HG02884 (cell line): ENCODE data around the gene ZP3.
"Not testable (repeated sequence)": the region's sequence is repeated elsewhere in the genome, so short reads cannot be mapped to it uniquely, and the experiment has no call there.

Source experiments
- ATAC-seq: cut with Tn5 transposase; IDR thresholded peaks from one replicate; pipeline ENCODE4 v1.9.1; 2021; ENCODE audit warnings: mild to moderate bottlenecking, moderate library complexity; ENCODE audit not compliant: unreplicated experiment

Gene ZP3

DNA sequence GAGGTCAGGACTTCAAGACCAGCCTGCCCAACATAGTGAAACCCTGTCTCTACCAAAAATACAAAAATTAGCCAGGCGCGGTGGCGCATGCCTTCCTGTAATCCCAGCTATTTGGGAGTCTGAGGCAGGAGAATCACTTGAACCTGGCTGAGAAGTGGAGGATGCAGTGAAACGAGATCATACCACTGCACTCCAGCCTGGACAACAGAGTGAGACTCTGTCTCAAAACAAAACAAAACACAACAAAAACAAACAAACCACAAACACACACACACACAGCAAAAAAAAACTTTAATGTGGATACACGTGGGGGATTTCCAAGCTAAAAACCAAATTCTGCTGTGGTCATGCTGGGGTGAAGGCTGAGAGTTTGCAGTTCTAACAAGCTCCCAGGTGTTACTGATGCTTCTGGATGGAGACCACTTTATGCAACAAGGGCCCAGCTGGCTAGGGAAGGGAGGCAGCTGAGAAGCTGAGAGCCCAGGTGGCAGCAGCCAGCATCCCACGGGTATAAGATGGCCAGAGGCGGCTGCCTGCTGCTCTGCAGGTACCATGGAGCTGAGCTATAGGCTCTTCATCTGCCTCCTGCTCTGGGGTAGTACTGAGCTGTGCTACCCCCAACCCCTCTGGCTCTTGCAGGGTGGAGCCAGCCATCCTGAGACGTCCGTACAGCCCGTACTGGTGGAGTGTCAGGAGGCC lies at the start of gene ZP3:
Gene ZP3 (plus strand): TSS at position 538 of the 699 bp plus-strand sequence. CDS start 15 bp downstream, at position 553.
- ATAC-seq: peak; percentile 74

DNA sequence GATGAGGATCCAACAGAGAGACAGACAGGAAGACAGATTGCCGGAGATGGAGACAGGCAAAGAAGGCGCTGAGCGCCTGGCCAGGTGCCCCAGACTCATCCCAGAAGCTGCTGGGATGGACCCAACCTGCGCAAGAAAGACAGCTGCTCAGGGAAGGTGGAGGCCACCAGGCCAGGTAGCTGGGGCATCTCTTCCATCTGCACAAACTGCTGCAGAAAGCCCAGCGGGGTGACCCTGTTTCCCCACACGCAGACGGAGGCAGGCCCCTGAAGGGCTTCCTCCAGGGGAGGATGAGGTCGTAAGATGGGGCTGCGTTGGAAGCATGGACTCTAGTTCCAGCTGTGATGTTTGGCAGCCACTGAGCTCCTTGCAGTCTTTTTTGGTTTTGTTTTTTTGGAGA lies 49.5 kb upstream of the ZP3 start:
- ATAC-seq: no peak

DNA sequence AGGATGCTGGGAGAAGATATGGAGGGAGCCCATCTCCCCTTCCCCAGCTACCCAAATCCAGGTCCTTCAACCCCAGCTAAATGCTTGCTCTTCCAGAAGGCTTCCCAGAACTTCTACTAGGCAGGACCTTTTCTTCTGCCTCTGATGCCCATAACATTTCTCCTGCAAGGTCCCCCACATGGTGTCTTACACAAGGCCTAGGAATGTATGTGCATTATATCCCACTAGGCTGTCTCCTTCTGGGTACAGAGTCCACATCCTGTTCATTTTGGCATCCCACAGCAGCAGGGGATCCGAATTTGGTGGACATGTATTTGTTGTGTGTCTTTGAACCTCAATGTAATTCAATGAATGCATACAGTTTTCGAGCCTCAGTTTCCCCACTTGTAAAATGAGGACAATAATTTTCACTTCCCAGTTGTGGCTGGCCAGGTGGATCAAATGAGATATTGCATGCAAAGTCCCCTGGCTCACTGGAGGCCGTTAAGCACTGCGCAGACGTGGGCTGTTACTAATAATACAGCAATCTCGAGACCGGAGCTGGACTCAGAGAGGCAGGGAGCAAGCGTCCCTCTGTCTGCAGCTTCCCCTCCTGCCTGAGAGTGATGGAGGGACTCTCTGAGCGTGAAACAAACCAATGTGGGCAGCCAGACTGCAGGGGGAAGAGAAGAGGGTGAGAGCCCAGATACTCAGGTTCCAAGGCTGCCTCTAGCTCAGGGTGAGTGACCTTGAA lies 47.4 kb upstream of the ZP3 start:
- no peak for ATAC-seq

DNA sequence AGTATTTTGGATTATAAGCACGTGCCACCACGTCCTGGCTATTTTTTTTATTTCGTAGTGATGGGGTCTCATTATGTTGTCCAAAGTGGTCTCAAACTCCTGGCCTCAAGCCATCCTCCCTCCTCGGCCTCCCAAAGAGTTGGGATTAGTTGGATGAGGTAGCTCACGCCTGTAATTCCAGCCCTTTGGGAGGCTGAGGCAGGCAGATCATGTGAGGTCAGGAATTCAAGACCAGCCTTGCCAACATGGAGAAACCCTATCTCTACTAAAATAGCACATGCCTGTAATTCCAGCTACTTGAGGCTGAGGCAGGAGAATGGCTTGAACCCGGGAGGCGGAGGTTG lies 44.2 kb upstream of the ZP3 start:
- ATAC-seq: no peak

DNA sequence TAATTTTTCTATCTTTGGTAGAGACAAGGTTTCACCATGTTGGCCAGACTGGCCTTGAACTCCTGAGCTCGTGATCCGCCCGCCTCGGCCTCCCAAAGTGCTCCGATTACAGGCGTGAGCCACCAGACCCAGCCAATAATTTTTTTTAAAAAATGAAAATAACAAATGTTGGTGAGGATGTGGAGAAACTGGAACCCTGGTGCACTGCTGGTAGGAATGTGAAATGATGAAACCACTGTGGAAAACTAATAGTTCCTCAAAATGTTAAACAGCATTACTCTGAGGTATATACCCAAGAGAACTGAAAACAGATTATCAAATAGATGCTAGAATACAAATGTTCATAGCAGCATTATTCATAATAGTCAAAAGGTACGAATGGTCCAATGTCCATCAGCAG lies 42.9 kb upstream of the ZP3 start:
- ATAC-seq: no peak

DNA sequence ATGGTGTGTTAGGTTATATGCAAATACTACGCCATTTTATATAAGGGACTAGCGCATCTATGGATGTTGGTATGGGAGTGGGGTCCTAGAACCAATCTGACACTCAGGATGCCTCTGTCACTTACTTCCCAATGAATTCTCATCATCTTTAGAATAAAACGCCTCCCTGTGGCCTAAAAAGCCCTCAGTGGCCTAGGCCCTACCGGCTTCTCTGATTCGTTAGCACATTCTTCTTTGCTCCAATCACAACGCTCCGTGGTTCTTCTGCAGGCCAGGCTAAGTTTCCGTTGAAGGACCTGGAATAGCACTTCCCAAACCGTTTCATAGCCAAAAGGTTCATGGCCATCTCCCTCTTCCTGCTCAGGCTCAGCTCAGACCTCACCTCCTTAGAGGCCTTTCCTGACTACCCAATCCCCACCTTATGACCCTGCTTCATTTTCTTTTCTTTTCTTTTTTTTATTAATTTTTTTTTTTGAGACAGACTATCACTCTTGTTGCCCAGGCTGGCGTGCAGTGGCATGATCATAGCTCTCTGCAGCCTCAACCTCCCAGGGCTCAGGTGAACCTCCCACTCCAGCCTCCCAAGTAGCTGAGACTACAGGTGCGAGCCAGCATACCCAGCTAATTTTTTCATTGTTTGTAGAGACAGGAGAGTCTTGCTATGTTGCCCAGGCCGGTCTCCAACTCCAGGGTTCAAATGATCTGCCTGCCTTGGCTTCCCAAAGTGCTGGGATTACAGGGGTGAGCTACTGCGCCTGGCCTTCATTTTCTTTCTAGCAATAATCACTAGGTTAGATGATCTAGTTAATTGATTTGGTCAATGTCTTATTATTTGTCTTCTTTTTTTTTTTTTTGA lies 41.4 kb upstream of the ZP3 start:
- no peak for ATAC-seq

DNA sequence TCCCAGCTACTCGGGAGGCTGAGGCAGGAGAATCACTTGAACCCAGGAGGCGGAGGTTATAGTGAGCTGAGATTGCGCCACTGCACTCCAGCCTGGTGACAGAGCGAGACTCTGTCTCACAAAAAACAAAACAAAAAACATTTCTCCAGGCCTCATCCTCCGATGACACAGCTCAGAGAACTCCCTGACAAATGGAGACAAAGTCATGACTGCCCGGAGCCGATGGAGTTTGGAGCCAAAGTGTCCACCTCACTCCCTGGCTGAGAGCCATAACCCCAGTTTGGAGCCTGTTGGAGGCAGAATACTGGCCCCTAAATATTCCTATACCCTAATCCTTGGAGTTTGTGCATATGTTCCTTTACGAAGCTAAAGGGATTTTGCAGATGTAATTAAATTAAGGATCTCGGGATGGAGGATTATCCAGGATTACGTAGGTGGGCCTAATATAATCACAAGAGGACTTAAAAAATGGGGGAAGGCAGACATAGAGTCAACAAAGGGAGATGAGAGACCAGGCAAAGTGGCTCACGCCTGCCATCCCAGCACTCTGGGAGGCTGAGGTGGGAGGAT lies 38.0 kb upstream of the ZP3 start:
- no peak for ATAC-seq

DNA sequence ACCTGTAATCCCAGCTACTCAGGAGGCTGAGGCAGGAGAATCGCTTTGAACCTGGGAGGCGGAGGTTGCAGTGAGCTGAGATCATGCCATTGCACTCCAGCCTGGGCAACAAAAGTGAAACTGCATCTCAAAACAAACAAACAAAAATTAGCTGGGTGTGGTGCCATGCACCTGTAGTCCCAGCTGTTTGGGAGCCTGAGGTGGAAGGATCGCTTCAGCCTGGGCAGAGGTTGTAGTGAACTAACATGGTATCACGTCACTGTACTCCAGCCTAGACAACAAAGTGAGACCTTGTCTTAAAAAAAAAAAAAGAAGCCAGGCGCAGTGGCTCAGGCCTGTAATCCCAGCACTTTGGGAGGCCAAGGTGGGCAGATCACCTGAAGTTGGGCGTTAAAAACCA lies 37.0 kb upstream of the ZP3 start:
- not testable (repeated sequence) for ATAC-seq

DNA sequence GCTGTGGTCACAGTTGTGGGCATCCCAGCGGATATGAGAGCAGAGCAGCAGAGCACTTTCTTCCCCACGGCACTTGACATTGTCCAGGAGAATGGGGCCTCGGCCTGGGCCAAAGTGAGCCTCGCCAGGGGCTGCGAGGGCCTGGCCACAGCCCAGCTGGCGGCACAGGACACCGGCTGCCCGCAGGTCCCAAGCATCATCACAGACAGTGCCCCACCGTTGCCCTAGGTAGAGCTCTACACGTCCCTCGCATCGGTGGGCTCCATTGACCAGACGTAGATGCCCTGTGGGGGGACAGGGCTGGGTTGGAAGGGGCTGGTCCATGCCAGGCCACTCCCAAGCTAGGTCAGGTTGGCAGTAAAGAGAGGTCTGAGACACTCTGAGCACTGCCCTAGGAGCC lies 34.7 kb upstream of the ZP3 start:
- no peak for ATAC-seq

DNA sequence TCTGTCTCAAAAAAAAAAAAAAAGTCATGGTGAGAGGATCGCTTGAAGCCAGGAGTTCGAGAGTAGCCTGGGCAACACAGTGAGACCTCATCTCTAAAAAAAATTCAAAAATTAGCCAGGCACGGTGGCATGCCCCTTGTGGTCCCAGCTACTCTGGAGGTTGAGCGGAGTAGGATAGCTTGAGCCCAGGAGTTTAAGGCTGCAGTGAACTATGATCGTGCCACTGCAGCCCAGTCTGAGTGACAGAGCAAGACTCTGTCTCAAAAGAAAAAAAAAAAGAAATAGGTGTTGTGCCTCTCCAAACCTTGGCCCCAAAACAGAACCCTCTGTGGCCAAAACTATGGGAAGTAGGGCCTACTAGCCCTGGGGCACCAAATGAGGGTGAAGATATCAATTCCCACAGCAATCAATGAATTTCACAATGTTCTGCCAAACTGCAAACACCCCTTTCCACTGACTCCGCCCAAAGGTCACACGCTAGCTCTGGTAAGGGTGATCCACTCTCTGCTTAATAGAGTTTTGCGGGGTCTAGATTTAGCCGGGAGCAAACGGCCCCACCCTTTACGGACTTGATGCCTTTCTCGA lies 32.1 kb upstream of the ZP3 start:
- ATAC-seq: no peak

DNA sequence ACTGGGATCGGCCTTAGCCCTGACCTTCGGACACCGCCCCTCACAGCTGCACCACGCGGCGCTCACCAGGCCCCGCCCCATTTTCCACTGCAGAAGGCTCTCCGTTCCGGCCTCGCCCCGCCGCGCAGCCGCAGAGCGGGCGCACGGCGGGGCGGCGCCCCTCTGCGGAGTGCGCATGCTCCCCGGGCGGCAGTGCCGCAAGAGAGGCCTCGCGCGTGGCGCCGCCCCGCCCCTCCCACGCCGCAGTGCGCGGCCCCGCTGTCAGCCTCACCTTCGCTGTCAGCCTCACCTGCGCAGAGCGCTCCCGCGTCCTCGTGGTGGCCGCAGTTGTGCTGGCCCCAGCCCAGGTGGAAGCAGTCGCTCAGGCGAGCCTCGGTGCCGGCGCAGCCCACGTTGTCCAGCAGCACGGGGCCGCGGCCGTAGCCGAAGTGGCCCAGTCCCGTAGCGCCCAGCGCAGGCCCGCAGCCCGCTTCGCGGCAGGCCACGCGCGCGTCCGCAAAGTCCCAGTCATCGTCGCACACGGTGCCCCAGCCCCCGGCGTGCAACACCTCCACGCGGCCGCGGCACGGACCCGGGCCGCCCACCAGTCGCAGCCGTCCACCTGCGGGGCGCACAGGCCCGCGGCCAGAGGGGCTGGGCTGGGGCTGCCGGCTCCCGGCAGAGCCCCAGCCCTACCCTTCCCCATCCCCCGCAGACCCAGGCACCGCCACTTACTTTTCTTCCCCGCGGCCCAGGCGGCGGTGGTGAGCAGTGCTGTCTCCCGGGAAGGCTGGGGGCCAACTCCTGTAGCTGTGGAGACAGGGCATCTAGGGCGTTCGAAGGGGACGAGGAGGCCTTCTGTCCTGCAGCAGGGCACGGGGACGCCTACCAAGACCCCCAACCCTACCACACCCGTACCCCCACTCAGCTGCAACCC lies 31.4 kb upstream of the ZP3 start:
- ATAC-seq: peak; percentile 72

DNA sequence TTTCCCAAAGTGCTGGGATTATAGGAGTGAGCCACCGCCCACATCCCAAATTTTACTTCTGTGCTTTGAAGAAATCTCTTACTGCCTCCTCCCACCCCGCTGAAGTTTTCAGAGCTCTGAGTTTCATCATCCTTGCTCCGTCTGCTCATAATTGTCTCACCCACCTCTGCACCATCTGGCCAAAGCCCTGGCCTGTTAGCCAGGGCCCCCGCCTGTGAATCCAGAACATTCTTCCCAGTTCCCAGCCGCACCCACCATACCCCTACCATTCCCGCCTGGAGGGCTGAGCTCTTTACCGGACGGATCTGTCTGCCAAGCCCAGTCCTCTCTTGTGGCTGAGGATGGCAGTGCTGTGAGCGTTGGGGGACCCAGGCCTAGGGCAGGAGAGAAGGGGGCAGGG lies 29.8 kb upstream of the ZP3 start:
- no peak for ATAC-seq

DNA sequence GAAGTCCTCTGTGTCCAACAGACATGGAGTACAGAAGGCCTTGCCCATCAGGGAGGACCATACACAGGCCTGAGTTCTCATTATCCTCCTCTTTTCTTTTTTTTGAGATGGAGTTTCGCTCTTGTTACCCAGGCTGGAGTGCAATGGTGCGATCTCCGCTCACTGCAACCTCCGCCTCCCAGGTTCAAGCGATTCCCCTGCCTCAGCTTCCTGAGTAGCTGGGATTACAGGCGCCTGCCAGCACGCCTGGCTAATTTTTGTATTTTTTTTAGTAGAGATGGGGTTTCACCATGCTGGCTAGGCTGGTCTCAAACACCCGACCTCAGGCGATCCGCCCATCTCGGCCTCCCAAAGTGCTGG lies 29.2 kb upstream of the ZP3 start:
- ATAC-seq: not testable (repeated sequence)

DNA sequence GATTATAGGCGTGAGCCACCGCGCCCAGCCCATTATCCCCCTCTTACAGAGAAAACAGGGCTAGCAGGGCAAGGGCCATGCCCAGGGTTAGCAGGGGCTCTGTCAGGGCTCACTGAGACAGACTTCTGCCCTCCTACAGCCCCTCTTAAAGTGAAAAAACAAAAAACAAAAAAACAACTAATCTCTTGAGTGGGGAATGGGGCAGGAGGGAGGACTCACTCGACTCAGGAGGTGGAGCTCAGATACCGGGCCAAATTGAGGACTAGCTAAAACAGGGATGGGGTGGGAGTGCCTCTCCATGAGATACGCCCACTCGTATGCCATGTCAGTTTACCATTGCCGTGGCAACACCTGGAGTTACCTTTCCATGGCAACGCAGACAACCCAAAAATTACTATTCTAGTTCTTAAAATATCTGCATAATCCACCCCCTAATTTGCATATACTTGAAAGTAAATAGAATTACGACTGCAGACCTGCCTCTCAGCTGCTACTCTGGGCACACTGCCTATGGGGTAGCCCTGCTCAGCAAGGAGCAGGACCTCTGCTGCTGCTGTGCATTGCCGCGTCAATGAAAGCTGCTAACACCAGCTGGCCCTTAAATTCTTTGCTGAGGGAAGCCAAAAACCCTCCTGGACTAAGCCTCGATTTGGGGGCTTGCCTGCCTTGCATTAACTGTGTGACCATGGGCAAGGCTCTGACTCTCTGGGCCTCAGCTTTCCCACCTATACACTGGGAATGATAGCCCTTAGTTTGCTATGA lies 28.6 kb upstream of the ZP3 start:
- ATAC-seq: no peak

DNA sequence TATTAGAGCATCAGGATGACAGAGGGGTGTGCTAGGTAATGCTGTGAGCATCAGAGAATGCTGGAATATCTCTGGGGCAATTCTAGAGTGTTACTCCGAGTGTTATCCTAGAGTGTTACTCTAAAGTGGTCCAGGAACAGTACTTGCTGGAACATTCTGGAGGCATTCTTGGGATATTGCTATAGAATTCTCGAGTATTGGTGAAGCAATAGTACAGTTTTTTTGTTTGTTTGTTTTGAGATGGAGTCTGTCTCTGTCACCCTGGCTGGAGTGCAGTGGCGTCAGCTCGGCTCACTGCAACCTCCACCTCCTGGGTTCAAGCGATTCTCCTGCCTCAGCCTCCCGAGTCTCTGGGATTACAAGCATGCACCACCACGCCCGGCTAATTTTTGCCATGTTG lies 27.9 kb upstream of the ZP3 start:
- no peak for ATAC-seq

DNA sequence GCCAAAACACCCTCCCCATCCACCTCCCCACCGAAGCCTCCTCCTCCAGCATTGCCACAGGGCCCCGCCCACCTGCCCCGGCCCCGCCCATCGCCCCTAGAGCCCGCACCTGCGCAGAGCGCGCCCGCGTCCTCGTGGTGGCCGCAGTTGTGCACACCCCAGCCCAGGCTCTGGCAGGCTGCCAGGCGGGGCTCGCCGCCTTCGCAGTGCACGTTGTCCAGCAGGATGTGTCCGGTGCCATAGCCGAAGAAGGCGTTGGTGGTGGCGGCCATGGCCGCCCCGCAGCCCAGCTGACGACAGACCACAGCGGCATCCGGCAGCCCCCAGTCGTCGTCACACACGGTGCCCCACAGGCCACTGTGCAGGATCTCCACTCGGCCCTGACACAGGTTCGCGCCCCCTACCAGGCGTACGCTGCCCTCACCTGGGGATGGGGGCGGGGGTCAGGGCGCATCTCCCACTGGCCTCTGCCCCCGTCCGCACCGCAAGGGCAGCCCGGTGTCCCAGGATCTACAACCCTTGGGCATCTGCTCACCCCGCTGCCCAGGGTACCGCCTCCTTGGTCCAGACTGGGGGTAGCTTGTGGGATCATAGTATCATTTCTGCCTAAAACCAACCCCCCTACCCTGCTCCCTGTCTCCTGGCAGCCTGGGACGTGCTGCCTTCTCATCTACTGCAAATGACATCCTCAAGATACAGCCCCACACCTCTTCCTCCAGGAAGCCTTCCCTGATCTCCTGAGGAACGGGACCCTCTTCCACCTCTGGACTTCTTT lies 27.2 kb upstream of the ZP3 start:
- ATAC-seq: peak; percentile 30

DNA sequence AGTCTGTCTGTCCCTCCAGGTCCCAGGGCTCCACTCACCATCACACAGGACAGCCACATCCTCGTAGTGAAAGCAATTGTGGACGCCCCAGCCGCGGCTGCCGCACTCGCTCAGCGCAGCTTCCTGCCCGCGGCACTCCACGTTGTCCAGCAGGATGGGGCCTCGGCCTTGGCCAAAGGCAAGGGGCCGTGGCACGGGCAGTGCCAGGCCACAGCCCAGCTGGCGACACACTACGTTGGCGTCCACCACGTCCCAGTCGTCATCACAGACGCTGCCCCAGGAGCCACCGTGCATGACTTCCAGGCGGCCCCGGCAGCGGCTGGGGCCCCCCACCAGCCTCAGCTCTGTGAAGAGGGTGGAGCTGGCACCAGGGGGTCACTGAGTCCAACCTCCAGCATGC lies 24.5 kb upstream of the ZP3 start:
- no peak for ATAC-seq

DNA sequence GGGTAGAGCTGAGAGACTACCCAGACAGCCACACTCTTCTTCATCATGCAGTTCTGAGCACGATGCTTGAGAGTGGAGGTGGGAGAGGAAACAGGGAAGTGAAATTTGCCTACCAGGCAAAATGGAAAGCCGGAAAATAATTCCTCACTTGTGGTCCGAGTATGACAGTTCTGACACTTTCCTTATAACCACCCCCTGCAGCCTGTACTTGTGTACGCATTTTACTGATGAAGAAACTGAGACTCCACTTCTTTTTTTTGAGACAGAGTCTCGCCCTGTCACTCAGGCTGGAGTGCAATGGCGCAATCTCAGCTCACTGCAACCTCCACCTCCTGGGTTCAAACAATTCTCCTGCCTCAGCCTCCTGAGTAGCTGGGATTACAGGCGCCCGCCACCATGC lies 21.7 kb upstream of the ZP3 start:
- ATAC-seq: not testable (repeated sequence)
